Activated CD4-positive, alpha-beta T cell treated with anti-CD3 and anti-CD28 coated beads for 24 hours (primary cell): ENCODE measurements around the gene TEKT2.

Experiments
- DNase-seq, 2 donors: peaks; one replicate each; pipeline ENCODE4 v3.0.0-alpha.2; 2020; ENCODE audit warnings: low read depth in 2 of 2

The TEKT2 gene

GRCh38 chr1:36083635-36084496, at the start of gene TEKT2:
TSS of gene TEKT2 (plus strand) at chr1:36084094. CDS start at chr1:36084922, 828 bp downstream.
- DNase-seq = no peak

- no peak for DNase-seq
These were observed 49.2 kb upstream of the TEKT2 start for GRCh38 chr1:36034692-36035091.

- DNase-seq = no peak
These were observed 48.7 kb upstream of the TEKT2 start for GRCh38 chr1:36035154-36035553.

GRCh38 chr1:36040238-36040637, 43.7 kb upstream of the TEKT2 start:
- no peak for DNase-seq

GRCh38 chr1:36051821-36052220, 32.1 kb upstream of the TEKT2 start:
- DNase-seq = no peak

DNA sequence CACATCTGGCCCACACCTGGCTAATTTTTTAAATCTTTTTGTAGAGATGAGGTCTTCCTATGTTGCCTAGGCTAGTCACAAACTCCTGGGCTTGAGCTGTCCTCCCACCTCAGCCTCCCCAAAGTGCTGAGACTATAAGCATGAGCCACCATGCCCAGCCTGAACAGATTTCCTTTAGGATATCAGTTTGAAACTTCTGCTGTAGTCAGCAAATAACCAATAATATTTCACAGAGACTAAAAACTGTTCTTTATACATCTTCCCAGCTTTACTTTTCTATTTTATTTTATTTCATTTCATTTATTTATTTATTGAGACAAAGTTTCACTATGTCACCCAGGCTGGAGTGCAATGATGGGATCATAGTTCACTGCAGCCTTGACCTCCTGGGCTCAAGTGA, 29.9 kb upstream of the TEKT2 start:
- DNase-seq = no peak

GRCh38 chr1:36055706-36056105, 28.2 kb upstream of the TEKT2 start:
- no peak for DNase-seq

DNA sequence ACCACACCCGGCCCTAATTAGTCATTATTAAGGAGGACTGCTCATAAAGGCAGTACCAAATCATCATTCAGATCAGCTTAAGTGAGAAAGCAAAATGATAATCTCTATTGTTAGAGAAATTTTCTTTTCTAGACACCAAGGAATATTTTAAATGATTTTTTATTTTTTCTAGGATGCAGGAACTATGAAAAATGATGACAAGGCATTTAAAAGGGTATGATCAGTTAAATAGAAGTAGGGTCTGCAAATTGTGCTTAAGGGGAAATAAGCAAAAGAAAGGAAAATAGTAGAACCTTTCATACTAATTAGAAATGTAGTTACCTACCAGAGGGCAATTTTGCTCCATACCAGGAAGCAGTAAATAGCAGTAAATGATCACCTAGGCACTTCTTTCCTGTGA, 21.6 kb upstream of the TEKT2 start:
- no peak for DNase-seq

DNA sequence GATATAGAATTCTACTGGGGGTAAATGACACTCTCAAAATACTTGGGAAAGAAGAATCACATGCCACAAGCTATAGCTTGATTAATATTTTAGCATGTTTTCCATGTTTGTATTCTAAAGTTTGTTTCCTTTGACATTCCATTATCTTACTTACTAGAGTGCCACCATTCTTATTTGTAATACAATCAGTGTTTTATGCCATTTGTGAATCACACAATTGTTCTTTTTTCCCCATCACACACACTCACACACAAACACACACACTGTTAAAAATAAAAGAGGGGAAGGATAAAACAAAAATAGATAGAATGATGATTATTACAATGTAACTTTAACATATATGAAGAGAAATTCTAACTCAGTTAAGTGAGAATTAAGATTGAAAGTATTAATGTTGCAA, 16.0 kb upstream of the TEKT2 start:
- DNase-seq = no peak

- DNase-seq = no peak
These were observed 15.0 kb upstream of the TEKT2 start for GRCh38 chr1:36068866-36069265.

GRCh38 chr1:36070349-36070748, 13.5 kb upstream of the TEKT2 start:
- no peak for DNase-seq

DNA sequence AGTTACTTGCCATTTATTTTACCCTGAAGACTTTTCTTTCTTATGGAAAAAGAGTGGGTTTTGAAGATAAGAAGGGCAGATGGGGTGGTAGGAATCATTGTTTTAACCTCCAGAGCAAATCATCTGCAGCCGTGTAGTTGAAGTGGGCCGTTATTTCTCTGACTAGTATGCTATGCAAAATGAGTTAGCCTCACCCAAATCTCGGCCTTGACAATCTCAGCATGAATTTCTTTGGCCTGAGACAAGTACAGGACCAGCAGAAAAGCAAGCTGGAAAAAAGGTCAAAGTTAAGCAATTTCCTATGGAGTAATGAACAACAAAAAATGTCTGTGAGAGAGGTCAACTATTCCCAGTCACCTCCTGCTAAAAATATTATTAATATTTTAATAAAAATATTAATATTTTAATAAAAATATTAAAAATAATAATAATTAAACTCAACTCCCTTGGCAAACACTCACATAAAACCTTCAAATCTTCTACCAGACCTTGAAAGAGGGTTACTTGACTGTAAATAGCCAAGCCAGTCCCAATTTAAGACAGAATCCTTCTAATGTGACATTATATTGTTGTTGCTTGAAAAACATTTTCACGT, 6.8 kb upstream of the TEKT2 start:
- DNase-seq = no peak

- no peak for DNase-seq
These were observed 3.7 kb upstream of the TEKT2 start for GRCh38 chr1:36080236-36080635.

GRCh38 chr1:36080801-36081200, 3.1 kb upstream of the TEKT2 start:
- DNase-seq = no peak

GRCh38 chr1:36081926-36082485, 1.9 kb upstream of the TEKT2 start:
- DNase-seq = no peak

DNA sequence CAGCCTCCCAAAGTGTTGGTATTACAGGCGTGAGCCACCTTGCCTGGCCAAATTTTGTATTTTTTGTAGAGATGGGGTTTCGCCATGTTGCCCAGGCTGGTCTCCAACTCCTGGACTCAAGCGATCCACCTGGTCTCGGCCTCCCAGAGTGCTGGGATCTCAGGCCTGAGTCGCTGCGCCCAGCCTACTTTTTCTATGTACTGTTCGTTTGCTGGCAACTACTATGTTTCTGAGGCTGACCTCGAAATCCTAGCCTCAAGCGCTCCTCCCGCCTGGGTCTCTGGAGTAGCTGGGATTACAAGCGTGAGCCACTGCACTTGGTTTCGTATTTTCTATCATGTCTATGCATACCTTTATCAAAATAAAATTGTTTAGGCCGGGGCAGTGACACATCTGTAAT, 675 bp upstream of the TEKT2 start:
- no peak for DNase-seq

DNA sequence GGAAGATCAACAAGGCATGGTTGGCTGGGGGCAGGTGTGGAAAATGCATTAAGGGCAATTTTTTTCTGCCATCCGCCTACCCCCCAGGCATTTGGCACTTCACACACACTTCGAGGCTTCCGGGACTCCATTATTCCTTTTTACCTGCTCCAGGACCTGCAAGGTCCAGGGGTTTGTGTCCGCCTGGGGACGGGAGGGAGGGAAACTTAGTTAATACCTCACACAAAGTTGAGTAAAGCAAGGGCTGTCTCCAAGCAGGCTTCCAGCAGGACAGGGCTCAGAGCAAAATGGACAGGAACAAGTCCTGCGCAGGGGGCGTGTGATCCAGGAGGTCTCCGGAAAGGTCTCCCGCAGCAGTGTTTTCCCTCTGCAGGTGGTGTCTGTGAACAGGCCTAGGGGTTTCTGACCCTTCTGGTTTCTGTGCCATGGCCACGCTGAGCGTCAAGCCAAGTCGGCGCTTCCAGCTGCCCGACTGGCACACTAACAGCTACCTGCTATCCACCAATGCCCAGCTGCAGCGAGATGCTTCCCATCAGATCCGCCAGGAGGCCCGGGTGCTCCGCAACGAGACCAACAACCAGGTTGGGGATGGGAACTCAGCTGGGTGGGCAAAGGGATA, 712 bp downstream of the TEKT2 start:
- DNase-seq = no peak

DNA sequence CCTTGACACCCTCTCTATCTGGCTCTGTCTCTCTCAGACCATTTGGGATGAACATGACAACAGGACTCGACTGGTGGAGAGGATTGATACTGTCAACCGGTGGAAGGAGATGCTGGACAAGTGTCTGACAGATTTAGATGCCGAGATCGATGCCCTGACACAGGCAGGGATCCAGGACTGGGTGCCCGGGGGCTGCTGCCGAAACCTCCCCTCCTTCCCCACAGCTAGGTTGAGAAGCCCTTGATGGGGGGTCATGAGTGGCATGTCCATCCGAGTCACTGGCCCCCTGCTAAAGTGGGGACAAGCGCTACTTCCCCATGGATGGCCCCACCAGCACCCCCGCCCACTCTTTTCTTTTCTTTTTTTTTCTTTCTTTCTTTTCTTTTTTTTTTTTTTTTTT, 1.2 kb downstream of the TEKT2 start:
- DNase-seq = no peak

- no peak for DNase-seq
These were observed 2.0 kb downstream of the TEKT2 start for GRCh38 chr1:36085686-36086526.

- DNase-seq = no peak
These were observed 2.8 kb downstream of the TEKT2 start for GRCh38 chr1:36086529-36087232.
